Hematopoietic multipotent progenitor cell treated with erythropoietin and hydrocortisone succinate and interleukin-3 and kit ligand, for 17 days (in vitro differentiated cells): ENCODE measurements around the gene CD81.

Experiments used
- DNase-seq: peaks from one replicate; pipeline ENCODE4 v3.0.0-alpha.2; 2015; ENCODE audit warnings: low spot score

Gene CD81

DNA sequence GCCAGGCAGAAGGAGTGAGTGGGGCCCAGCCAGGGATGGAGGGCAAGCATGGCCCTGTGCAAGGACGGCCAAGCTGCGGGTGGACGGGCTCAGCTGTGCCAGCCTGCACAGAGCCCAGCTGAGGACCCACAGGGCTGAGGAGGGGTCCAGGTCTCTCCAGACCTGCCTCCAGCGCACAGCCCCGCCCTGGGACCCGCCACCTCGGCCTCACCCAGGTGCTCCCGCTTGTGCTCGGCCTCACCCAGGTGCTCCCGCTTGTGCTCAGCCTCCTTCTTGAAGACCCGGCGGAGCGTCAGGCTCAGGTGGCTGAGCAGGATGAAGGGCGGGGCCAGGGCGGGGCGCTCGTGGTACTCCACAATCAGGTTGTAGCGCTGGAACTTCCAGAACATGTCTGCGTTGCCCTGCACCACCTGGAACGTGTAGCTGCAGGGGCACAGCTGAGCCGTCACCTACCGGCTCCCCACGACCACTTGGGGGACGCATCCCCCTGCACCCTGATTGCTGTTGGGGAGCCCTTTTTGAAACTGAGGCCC is 29.8 kb downstream of the CD81 start:
- DNase-seq, result no peak

DNA sequence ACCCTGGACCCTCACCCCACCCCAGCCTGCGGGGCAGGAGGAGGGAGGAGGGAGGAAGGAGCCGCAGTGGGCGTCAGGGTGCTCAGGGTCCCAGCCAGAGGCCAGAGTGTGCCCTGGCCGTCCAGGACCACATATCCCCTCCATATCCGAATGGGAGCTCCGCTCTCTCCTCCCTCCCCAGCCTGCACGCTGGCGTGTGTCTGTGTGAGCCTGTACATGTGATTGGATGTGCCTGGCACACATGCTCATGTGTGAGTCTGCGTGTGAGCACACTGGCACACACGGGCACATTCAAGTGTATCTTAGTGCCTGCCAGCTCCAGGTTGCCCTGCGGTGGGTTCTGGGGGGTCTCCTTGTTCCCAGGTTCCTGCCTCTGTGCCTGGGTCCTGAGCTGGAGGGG is 31.6 kb downstream of the CD81 start:
- DNase-seq, result no peak

DNA sequence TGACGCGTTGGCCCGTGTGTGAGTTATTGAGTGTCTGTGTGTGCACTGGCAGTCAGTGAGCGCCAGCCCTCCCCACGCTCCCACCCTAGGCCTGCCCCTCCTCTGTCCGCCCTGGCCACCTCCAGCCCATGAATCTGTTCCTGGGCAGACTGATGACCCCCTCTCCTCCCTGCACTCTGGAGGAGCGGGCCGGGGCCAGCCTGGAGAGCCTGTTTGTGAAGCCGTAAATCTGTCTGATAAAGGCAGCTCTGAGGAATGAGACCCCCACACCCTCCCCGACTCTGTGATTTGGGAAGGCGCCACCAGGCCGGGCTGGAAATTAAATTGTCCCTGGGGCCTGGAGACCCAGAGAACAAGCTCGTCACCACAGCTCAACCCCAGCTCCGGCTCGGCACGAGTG is 32.0 kb downstream of the CD81 start:
- DNase-seq, result no peak

DNA sequence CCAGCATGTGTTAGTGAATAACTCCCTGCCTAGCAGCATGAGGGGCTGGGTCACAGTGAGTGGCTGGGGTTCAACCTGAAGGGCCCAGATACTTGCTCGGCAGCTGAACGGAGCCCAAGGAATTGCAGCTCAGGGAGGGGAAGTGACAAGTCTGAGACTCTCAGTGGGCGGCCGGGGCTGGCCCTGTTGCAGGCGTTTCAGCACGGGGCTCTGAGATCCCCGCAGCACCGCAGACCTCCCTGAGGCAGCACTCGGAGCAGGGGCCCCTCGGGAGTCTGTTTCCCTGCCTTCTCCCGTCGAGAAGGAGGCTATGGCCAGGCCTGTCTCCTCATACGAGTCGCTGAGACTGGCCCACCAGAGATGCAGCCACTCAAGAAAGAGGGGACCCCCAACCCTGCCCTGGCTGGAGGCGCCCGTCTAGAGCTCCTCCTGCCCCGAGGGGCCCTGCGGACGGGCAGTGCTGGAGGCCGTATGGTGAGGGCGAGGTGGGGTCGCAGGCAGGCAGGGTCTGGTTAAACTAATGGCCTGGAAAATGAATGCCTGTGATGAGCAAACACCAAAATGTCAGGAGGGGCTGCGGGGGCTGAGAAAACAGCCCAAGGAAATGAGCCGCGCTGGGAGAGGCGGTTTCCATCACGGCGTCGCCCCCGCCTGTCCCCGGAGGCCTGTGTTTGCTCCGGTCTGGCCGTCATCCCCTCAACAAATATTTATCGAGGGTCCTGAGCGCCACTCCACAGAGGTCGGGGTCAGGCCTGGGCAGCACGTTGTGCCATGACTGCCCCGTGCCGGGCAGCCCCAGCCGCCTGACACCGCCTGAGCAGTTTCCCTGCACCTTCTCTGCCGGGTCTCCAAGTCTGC is 32.7 kb downstream of the CD81 start:
- DNase-seq, result no peak

DNA sequence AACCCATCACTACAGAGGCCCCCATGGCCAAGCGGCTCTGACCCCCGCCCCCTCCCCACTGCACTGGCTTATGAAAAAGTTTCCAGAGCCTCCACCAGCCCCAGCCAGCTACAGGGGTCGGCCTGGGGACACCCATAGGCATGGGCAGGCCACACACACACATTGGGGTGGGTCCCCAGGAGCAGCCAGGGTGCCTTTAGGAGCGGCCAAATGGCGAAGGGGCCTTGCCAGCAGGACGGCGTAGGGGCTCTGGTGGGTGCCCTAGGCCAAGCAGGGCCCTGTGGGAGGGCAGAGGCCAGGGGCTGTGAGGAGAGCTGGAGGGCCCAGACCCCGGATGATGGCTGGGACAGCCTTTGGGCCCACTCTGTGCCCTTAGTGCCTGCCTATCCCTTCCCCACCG is 33.5 kb downstream of the CD81 start:
- DNase-seq, result no peak

DNA sequence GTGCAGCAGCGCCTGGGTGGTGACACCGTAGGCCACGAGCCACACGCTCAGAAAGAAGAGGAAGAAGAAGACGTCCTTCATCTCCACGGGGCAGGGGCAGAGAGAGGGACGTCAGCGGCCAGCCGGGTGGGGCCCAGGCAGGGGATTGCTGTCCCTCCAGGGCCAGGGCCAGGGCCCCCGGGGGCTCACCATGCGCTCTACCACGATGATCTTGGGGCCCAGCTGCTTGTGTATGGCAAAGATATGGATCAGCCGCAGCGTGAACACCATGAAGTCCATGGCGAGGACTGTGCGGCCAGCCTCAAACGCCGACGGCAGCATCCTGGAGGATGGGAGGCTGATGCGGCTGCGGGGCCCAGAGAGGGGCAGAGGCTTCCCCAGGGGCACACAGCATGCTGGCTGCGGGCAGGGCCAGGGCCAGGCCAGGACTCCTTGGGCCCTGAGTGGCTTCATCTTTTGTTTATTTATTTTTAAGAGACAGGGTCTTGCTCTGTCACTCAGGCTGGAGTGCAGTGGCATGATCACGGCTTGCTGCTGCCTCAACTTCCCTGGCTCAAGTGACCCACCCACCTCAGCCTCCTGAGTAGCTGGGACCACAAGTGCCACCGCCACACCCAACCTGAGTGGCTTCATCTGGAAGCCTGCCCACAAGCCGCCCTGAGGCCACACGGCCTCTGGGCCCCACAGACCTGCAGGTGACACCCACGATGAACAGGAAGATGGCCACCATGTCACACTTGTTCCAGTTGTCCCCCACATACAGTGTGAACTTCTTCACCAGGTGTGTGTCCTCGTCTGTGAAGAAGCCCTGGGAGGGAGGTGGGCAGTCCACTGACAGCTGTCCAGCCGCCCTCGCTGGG is 34.6 kb downstream of the CD81 start:
- no peak for DNase-seq

DNA sequence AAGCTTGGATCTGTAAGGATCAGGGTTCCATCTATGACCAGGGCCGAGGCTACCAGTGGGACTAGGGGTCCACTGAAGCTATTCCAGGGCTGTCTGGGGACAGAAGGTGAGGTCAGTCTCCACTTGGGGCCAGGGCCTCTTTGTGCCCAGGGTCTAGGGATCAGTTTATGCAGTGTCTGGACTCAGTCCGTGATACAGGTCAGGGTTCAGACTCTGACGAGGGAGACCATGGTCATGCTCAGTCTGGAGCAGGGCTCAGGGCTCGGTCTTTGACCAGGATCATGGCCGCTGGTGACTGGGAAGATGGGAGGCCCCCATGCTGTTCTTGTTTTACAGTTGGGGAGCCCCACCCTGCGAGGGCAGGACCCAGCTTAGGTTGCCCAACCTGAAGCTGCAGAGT is 35.2 kb downstream of the CD81 start:
- DNase-seq, result no peak

DNA sequence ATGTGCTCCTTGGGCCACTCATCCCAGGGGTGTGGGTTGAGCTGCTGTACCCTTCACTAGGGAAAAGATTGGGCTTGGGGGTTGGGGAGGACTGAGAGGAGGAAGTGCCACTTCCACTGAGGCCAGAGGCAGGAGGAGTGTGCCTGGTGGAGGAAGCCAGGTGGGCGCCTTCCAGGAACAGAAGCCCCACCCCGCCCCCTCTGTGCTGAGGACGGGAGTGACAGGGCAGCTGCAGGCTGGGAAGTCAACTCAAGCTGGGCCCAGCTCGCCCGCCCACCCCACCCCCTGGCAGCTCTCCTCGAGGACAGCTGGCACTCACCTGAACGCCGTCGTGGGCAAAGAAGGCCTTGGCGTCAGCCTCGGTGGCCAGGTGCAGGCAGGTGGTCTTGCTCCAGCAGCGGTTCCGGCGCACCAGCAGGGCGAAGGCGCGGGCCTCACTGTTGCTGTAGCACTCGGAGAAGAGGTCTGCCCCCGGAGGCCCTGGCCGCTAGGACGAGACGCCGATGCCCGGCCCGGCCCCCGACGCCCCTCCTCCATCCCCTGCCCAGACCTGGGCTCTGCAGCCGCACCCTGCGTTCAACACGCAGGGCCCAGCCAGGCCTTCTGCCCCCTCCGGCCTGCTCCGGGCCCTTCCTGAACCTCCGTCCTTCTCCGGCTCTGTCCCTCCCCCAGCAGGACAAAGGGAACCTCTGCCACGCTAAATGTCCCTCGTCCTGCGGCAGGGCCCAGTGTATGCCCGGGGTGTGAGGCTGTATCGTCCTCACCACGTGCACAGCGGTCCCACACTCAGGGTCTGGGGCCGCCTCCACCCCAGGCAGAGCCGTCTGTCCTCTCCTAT is 36.9 kb downstream of the CD81 start:
- DNase-seq, result no peak

DNA sequence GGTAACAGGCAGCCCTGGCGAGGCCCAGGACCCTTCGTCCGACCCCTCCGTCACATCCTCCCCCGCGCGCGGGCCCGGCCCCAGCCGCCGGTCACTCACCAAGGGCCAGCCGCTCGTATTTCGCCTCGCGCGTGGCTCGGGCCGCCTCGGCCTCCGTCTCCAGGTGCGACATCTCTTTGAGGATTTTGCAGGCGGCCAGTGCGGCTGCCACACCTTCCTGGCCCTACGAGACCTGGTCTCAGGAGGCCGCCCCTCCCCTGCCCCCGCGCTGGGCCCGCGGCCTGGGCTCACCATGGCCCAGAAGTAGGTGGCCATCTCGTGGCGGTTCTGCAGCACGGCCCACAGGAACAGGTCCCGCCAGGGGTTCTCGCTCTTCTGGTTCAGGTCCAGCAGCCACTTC is 37.5 kb downstream of the CD81 start:
- DNase-seq, result no peak

DNA sequence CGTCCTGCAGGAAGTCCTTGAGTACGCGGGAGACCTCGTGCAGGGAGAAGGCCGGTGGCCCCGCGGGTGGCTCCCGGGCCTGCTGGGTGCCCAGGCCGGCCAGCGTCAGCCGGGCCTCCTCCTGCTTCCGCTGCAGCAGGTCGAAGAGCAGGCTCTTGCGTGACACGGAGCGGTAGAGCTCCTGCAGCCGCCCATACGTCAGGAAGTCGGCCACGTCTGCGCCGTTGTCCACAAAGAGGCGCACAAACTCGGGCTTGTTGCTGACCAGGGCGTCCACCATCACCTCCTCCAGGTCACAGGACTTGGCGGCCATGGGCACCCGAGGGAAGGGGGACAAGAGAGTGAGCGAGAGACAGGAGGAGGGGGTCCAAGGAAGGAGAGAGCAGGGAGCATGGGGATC is 38.1 kb downstream of the CD81 start:
- no peak for DNase-seq

DNA sequence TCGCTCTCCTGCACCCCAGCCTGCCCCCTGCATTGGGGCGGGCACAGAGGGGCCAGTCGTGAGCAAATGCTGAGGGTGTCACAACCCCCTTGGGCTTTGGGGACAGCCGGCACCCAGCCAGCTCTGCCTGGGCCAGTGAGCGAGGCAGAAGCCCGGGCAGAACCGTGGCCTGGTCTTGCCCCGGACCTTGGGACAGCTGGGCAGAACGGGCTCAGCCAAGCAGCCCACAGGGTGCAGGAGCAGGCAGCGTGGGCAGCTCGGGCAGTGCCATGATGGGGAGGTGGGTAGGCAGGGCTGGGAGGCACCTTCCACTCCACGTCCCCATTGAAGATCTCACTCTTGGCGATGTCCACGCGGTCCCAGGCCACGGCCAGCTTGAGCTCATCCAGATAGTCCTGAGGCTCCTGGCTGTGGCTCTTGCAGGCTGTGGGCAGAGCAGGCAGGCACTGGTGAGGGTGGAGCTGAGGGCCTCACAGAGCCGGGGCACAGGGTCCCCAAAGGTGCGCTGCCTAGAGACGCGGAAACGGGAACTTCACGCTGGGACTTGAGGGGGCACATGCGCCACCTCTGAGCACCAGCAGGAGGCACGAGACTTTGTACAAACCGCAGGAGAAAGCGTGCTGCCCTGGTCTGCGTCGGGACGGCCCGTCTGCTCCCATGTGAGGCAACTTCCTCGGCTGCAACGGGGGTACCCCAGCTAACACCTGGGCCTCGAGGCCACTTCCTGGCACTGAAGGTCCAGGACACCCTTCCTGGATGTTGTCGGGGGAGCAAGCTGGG is 38.7 kb downstream of the CD81 start:
- DNase-seq, result no peak

DNA sequence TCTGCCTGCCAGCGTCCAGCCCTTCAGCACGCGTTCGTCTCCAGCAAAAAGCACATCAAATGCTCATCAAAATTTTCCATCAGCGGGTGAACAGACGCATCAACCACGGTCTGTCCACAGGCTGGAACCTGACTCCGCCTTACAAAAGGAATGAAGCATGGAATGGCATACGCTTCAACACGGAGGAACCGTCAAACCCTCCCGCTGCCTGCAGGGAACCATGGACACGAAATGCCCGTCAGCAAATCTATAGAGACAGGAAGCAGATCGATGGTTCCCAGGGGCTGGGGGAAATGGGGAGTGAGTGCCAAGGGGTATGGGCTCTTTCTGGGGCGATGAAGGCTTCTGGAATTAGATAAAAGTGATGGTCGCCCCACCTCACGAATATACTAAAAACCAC is 39.7 kb downstream of the CD81 start:
- DNase-seq, result no peak

DNA sequence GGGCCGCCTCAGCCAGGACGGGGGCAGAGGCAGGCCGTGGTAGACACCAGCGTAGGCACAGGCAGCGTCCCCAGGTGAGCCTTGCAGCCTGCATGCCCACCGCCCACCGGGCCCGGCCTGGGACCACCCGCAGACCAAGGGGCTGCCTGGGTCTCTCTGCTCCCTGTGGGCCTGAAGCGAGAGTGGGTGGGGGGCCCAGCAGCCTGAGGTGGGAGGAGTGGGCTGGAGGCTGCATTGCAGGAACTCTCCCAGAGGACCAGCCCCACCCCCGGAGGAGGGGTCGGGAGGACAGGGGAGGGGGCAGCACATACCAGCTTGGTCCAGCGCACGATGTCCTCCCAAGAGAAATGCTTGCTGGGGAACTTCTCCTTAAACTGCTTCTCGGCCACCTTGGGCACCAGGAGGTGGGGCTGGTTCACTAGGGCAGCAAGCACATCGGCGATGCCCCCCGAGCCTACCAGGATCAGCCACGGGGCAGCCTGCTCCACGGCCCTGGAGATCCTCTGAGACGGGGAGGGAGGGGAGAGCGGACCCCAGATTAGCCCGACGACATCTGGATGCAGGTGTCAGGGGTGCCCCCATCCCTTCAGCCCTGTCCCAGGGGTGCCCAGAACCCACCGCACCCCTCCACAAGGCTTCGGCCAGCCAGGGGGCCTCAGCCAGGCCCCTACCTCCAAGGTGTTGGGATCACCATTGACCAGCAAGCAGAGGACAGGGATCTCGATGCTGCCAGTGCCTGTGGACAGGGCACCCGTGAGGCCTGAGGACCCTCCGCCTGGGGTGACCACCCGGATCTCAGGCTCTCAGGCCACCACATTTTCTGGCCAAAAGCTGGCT is 41.0 kb downstream of the CD81 start:
- no peak for DNase-seq

DNA sequence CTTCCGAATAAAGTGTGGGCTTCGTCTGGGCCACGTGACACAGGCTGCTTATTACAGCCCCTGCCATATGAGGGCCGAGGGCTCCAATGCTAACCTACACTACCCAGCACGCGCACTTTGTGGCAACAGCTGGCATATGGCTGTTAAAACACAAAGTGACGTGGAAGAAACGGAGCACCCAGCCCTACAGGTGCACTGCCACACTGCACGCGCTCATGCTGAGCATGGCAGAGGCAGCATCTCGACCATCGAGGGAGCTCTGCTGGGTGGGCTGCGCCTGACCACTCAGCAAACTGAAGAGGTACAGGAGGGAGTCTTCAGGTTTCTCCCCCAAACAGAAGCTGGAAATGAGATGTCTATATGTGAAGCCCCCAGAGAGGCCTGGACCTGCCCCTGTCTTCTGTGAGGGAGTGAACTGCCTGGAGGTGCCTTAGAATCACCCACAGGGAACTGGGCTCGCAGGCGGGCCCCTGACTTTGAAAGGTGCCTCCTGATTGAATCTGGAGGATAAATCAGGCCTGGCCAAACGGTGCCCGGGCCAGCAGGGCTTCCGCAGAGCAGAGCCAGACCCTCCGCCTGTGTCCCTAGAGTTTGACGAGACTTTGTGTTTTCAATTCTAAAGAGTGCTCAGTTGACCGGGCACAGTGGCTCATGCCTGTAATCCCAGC is 41.7 kb downstream of the CD81 start:
- no peak for DNase-seq

DNA sequence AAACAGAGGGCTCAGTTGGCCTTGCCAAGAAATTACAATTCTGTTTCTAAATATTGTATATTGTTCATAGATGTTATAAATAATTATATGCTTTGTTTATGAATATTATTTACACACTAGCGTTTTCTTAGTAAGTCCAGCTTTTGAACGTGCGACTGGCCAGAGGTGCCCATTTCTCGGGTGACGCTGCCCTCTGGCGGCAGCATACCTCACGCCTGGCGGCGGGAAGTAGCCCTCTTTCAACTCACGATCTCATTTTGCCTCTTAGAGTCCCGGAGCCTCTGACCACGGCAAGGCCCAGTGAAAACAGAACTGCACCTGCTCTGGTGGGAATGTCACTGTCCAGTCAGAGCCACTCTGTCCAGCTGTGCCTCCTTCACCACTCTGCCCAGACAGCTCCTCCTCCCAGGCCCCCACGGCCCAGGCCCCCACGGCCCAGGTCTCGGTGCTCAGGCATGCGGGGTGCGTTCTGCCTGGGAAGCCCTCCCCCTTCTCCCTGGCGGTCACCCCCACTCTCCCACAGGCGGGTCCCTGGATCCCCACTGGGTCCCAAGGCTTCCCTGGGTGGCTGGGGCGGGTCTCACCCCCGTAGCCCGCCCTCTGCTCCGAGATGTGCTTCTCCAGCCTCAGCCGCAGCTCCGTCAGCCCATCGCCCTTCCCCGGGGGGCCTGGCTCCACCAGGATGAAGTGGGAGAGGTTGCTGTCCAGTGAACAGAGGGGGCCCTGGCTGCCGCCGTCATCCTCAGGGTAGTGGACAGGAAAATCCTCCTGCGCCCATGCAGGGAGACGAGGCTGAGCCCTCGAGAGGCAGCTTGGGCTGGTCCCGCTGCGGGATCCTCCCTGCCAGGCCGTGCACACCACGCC is 42.8 kb downstream of the CD81 start:
- peak; percentile 62 for DNase-seq

DNA sequence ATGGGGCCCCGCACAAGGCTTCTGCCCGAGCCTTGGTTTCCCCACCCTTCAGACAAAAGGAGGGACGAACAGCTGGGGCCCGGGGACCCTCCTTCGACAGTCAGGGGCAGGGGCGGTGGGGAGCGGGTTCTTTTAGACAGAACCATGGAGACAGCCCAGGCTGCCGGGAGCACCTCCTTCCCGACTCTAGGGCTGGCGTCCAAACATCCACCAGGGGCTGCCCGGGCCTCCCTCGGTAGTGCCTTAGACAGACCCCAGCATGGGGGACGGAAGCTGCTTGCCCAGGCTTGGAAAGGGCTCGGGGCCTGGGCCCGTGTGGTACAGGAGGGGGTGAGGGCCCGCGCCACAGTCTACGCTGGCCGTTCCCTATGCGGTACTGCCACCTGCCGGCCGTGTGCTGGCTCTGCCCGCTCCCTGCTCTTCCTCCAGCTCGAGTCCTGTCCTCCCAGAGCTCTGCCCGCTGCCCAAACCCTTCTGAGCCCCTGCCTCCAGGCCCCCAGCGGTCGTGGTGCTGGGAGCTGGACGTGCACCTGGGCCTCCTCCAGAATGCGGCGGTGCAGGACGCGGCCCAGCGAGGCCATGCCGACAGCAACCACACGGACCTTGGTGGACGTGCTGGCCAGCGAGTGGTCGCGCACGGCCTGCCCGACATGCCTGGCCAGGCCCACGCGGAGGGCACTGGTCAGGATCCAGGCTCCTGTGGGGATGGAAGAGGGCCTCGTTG is 43.6 kb downstream of the CD81 start:
- peak; percentile 70 for DNase-seq

DNA sequence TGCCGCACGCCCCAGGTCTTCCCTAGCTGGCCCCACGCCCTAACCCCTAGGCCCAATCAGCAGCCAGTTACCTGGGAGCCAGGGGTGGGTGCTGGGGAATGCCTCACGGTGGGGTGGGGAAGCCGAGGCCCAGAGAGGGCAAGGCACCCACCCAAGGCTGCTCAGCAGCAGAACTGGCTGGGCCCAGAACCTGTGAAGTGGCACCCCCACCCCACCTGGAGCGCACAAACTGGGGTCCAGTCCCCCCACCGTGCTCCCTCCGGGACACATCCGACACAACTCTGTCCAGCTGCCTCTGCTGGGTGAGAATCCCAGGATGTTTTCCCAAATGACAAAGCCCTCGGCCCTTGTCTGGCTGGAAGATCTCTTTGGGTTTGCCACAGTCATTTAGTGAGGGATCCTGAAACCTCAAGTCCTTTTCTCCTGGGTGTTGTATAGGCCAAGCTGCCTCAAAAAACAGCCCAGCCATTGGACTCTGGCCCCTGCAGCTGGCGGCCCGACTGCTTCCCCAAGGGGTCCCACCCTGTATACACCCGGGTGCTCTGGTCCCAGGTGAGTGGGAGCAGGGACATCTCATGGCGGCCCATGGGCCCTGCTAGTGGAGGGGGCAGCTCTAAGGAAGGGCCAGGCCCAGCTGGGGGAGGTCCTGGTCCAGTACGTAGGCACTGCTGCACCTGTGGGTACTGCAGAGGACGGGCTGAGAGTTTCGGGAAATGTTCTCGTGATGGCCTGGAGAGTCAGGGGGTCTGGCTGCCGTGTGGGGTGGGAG is 44.3 kb downstream of the CD81 start:
- DNase-seq, result no peak
